H7 (cell line): ENCODE measurements around the gene TJP1. TPM values are rescaled to one million over a fixed set of nuclear protein-coding genes. Genes with fewer than 3 reads are reported as not detected.

Experiments
- DNase-seq: peaks from one replicate; pipeline ENCODE4 v3.0.0; 2012
- H3K27me3 ChIP-seq: 2 replicates; pipeline ENCODE4 v1.6.0; 2011; ENCODE audit warnings: mild to moderate bottlenecking, low read length; ENCODE audit not compliant: control insufficient read depth, insufficient read depth
- H3K36me3 ChIP-seq: replicated peaks from 2 replicates; pipeline ENCODE4 v1.5.1; 2011; ENCODE audit warnings: low read length; ENCODE audit not compliant: control insufficient read depth, insufficient read depth
- H3K4me3 ChIP-seq: 2 replicates; pipeline ENCODE4 v1.5.1; 2011; ENCODE audit warnings: low read depth, mild to moderate bottlenecking, control low read depth, low read length, moderate library complexity; ENCODE audit not compliant: insufficient read depth
- total RNA-seq: library from RNA; depleted of rRNA; stranded (reverse); fragments of >200 nt; shearing (Covaris generic); gene quantifications from 2 replicates; pipeline ENCODE4 v1.2.3, GENCODE V29; 2014

Gene TJP1
- total RNA-seq, 1 experiment from 2014 or later, result 43.5 TPM

GRCh38 chr15:29656636-29657475 lies 165.4 kb downstream of the TJP1 start:
- H3K27me3 ChIP-seq, result no peaks in the 10 kb centered on the region
- no peaks in the 10 kb centered on the region for H3K36me3 ChIP-seq
- peak; percentile 82 for DNase-seq
- H3K4me3 ChIP-seq, result peak overlapping the region; percentile 16

GRCh38 chr15:29652595-29652994 lies 169.7 kb downstream of the TJP1 start:
- H3K4me3 ChIP-seq, result no peak overlapping the region
- H3K36me3 ChIP-seq, result no peaks in the 10 kb centered on the region
- DNase-seq, result no peak
- no peaks in the 10 kb centered on the region for H3K27me3 ChIP-seq

GRCh38 chr15:29651476-29652233 lies 170.6 kb downstream of the TJP1 start:
- H3K36me3 ChIP-seq, result no peaks in the 10 kb centered on the region
- DNase-seq, result peak; percentile 39
- H3K27me3 ChIP-seq, result no peaks in the 10 kb centered on the region
- H3K4me3 ChIP-seq, result no peak overlapping the region
